ENCODE measurements around the gene CDC42BPA.

The CDC42BPA gene

GRCh38 chr1:226988334-226988666 is 330.0 kb downstream of the CDC42BPA start:
- Histone ChIP-seq H4K12ac (ENCODE audit: low read depth, low read length) (no peak overlapping the region), H3K23ac (ENCODE audit: low read length) (no peak overlapping the region), H4K8ac (ENCODE audit: low read depth, low read length) (no peak overlapping the region), H2AK5ac (ENCODE audit: low read length) (no peak overlapping the region), H3K9me3 (ENCODE audit: insufficient read depth, low read depth, low read length) (no peaks in the 10 kb centered on the region), H3K27ac (ENCODE audit: low read depth, low read length) (no peak overlapping the region), H3K4me1 (ENCODE audit: control insufficient read depth in 1 of 2, insufficient read depth in 2 of 2, low read length in 2 of 2) (peaks cover 9 to 15% of the 10 kb centered on the region in 2 experiments), H3K36me3 (ENCODE audit: control insufficient read depth in 1 of 2, insufficient read depth in 2 of 2, low read length in 2 of 2) (peaks cover 3 to 7% of the 10 kb centered on the region in 2 experiments), H3K4me3 (ENCODE audit: low read depth, low read length) (no peak overlapping the region), H3K27me3 (ENCODE audit: insufficient read depth, low read length) (no peaks in the 10 kb centered on the region), H3K4ac (ENCODE audit: low read depth, low read length) (no peak overlapping the region), H2AFZ (ENCODE audit: insufficient read depth, low read length, poor library complexity) (no peak overlapping the region), H3K4me2 (ENCODE audit: low read length) (no peak overlapping the region), H2BK120ac (ENCODE audit: insufficient read depth, low read length, poor library complexity) (no peak overlapping the region), H2BK5ac (ENCODE audit: low read depth, low read length, poor library complexity) (no peak overlapping the region), H3K79me1 (ENCODE audit: low read length) (no peaks in the 10 kb centered on the region), H2BK12ac (ENCODE audit: low read length) (no peak overlapping the region), H3K14ac (ENCODE audit: low read length) (no peak overlapping the region), H3K18ac (ENCODE audit: low read length) (no peak overlapping the region), H4K91ac (ENCODE audit: low read depth, low read length) (no peak overlapping the region), H3K79me2 (ENCODE audit: control insufficient read depth, insufficient read depth, low read length, poor library complexity) (no peaks in the 10 kb centered on the region), H3K9ac (ENCODE audit: low read length) (no peak overlapping the region)
- DNase-seq = peak in 1 of 2 donors; percentile 30
- no CpG with 5 or more reads among the region's 3 CpGs for WGBS (ENCODE audit: extremely low coverage, insufficient coverage, insufficient read length)

- Histone ChIP-seq H4K8ac (ENCODE audit: low read depth, low read length) (no peak overlapping the region), H3K79me2 (ENCODE audit: control insufficient read depth, insufficient read depth, low read length, poor library complexity) (no peaks in the 10 kb centered on the region), H2AFZ (ENCODE audit: insufficient read depth, low read length, poor library complexity) (no peak overlapping the region), H3K36me3 (ENCODE audit: control insufficient read depth in 1 of 2, insufficient read depth in 2 of 2, low read length in 2 of 2) (peaks cover 3 to 7% of the 10 kb centered on the region in 2 experiments), H3K4ac (ENCODE audit: low read depth, low read length) (no peak overlapping the region), H3K4me2 (ENCODE audit: low read length) (no peak overlapping the region), H3K18ac (ENCODE audit: low read length) (no peak overlapping the region), H2BK12ac (ENCODE audit: low read length) (no peak overlapping the region), H3K79me1 (ENCODE audit: low read length) (no peaks in the 10 kb centered on the region), H4K91ac (ENCODE audit: low read depth, low read length) (no peak overlapping the region), H3K4me1 (ENCODE audit: control insufficient read depth in 1 of 2, insufficient read depth in 2 of 2, low read length in 2 of 2) (peaks cover 9 to 15% of the 10 kb centered on the region in 2 experiments), H3K14ac (ENCODE audit: low read length) (no peak overlapping the region), H3K9me3 (ENCODE audit: insufficient read depth, low read depth, low read length) (no peaks in the 10 kb centered on the region), H2BK120ac (ENCODE audit: insufficient read depth, low read length, poor library complexity) (no peak overlapping the region), H3K23ac (ENCODE audit: low read length) (no peak overlapping the region), H3K27ac (ENCODE audit: low read depth, low read length) (no peak overlapping the region), H2AK5ac (ENCODE audit: low read length) (no peak overlapping the region), H3K9ac (ENCODE audit: low read length) (no peak overlapping the region), H2BK5ac (ENCODE audit: low read depth, low read length, poor library complexity) (no peak overlapping the region), H4K12ac (ENCODE audit: low read depth, low read length) (no peak overlapping the region), H3K4me3 (ENCODE audit: low read depth, low read length) (no peak overlapping the region), H3K27me3 (ENCODE audit: insufficient read depth, low read length) (no peaks in the 10 kb centered on the region)
- WGBS (ENCODE audit: extremely low coverage, insufficient coverage, insufficient read length) = no CpG with 5 or more reads among the region's 16 CpGs
- DNase-seq = no peak
Observed at GRCh38 chr1:226987623-226988333, 330.5 kb downstream of the CDC42BPA start.

GRCh38 chr1:226987179-226987536 is 331.1 kb downstream of the CDC42BPA start:
- H4K8ac ChIP-seq (ENCODE audit: low read depth, low read length) = no peak overlapping the region
- no CpG with 5 or more reads among the region's 8 CpGs for WGBS (ENCODE audit: extremely low coverage, insufficient coverage, insufficient read length)
- DNase-seq = no peak
- H3K4me2 ChIP-seq (ENCODE audit: low read length) = no peak overlapping the region
- no peak overlapping the region for H3K18ac ChIP-seq (ENCODE audit: low read length)
- no peak overlapping the region for H3K4ac ChIP-seq (ENCODE audit: low read depth, low read length)
- no peak overlapping the region for H4K91ac ChIP-seq (ENCODE audit: low read depth, low read length)
- no peak overlapping the region for H2BK12ac ChIP-seq (ENCODE audit: low read length)
- no peak overlapping the region for H3K27ac ChIP-seq (ENCODE audit: low read depth, low read length)
- H3K14ac ChIP-seq (ENCODE audit: low read length) = no peak overlapping the region
- no peak overlapping the region for H3K4me3 ChIP-seq (ENCODE audit: low read depth, low read length)
- no peaks in the 10 kb centered on the region for H3K79me1 ChIP-seq (ENCODE audit: low read length)
- no peak overlapping the region for H2AK5ac ChIP-seq (ENCODE audit: low read length)
- H3K36me3 ChIP-seq (ENCODE audit: control insufficient read depth in 1 of 2, insufficient read depth in 2 of 2, low read length in 2 of 2) = peaks cover 3 to 5% of the 10 kb centered on the region in 2 experiments
- no peaks in the 10 kb centered on the region for H3K79me2 ChIP-seq (ENCODE audit: control insufficient read depth, insufficient read depth, low read length, poor library complexity)
- no peaks in the 10 kb centered on the region for H3K9me3 ChIP-seq (ENCODE audit: insufficient read depth, low read depth, low read length)
- no peak overlapping the region for H3K23ac ChIP-seq (ENCODE audit: low read length)
- no peak overlapping the region for H2BK5ac ChIP-seq (ENCODE audit: low read depth, low read length, poor library complexity)
- H2AFZ ChIP-seq (ENCODE audit: insufficient read depth, low read length, poor library complexity) = no peak overlapping the region
- no peak overlapping the region for H3K9ac ChIP-seq (ENCODE audit: low read length)
- H2BK120ac ChIP-seq (ENCODE audit: insufficient read depth, low read length, poor library complexity) = no peak overlapping the region
- no peak overlapping the region for H4K12ac ChIP-seq (ENCODE audit: low read depth, low read length)
- peaks cover 9 to 15% of the 10 kb centered on the region in 2 experiments for H3K4me1 ChIP-seq (ENCODE audit: control insufficient read depth in 1 of 2, insufficient read depth in 2 of 2, low read length in 2 of 2)
- H3K27me3 ChIP-seq (ENCODE audit: insufficient read depth, low read length) = no peaks in the 10 kb centered on the region

GRCh38 chr1:226986496-226987178 is 331.7 kb downstream of the CDC42BPA start:
- Histone ChIP-seq H3K23ac (ENCODE audit: low read length) (no peak overlapping the region), H3K4me3 (ENCODE audit: low read depth, low read length) (no peak overlapping the region), H3K27me3 (ENCODE audit: insufficient read depth, low read length) (no peaks in the 10 kb centered on the region), H4K8ac (ENCODE audit: low read depth, low read length) (no peak overlapping the region), H3K18ac (ENCODE audit: low read length) (no peak overlapping the region), H2BK12ac (ENCODE audit: low read length) (no peak overlapping the region), H2AFZ (ENCODE audit: insufficient read depth, low read length, poor library complexity) (no peak overlapping the region), H2BK5ac (ENCODE audit: low read depth, low read length, poor library complexity) (no peak overlapping the region), H3K27ac (ENCODE audit: low read depth, low read length) (no peak overlapping the region), H2BK120ac (ENCODE audit: insufficient read depth, low read length, poor library complexity) (no peak overlapping the region), H3K9ac (ENCODE audit: low read length) (no peak overlapping the region), H3K79me1 (ENCODE audit: low read length) (no peaks in the 10 kb centered on the region), H3K4me1 (ENCODE audit: control insufficient read depth in 1 of 2, insufficient read depth in 2 of 2, low read length in 2 of 2) (peaks cover 9 to 15% of the 10 kb centered on the region in 2 experiments), H3K36me3 (ENCODE audit: control insufficient read depth in 1 of 2, insufficient read depth in 2 of 2, low read length in 2 of 2) (peaks cover 3 to 5% of the 10 kb centered on the region in 2 experiments), H3K4me2 (ENCODE audit: low read length) (no peak overlapping the region), H3K14ac (ENCODE audit: low read length) (no peak overlapping the region), H3K9me3 (ENCODE audit: insufficient read depth, low read depth, low read length) (no peaks in the 10 kb centered on the region), H4K12ac (ENCODE audit: low read depth, low read length) (no peak overlapping the region), H3K4ac (ENCODE audit: low read depth, low read length) (no peak overlapping the region), H4K91ac (ENCODE audit: low read depth, low read length) (no peak overlapping the region), H3K79me2 (ENCODE audit: control insufficient read depth, insufficient read depth, low read length, poor library complexity) (no peaks in the 10 kb centered on the region), H2AK5ac (ENCODE audit: low read length) (no peak overlapping the region)
- DNase-seq = no peak
- no CpG with 5 or more reads among the region's 21 CpGs for WGBS (ENCODE audit: extremely low coverage, insufficient coverage, insufficient read length)
